Ectodermal cell (in vitro differentiated cells): ENCODE data around the gene SORBS2.
A peak's percentile ranks its signal among the peaks of the same experiment; 100 is the strongest.

ENCODE experiments used
- H3K27ac ChIP-seq: 2 replicates; pipeline ENCODE4 v1.7.0; 2013; ENCODE audit warnings: mild to moderate bottlenecking, low read depth, low read length; ENCODE audit not compliant: insufficient read depth, poor library complexity, severe bottlenecking
- H3K27me3 ChIP-seq: 2 replicates; pipeline ENCODE4 v1.7.0; 2013; ENCODE audit warnings: mild to moderate bottlenecking, low read length; ENCODE audit not compliant: insufficient read depth, control insufficient read depth, poor library complexity, severe bottlenecking
- H3K36me3 ChIP-seq: one replicate; pipeline ENCODE4 v1.7.0; 2013; ENCODE audit warnings: low read length; ENCODE audit not compliant: control insufficient read depth, insufficient read depth
- H3K4me1 ChIP-seq: one replicate; pipeline ENCODE4 v1.7.0; 2013; ENCODE audit warnings: low read length; ENCODE audit not compliant: control insufficient read depth, insufficient read depth
- H3K4me3 ChIP-seq: 2 replicates; pipeline ENCODE4 v1.7.0; 2013; ENCODE audit warnings: low read depth, low read length, control low read depth; ENCODE audit not compliant: insufficient read depth
- H3K9me3 ChIP-seq: 2 replicates; pipeline ENCODE4 v1.7.0; 2013; ENCODE audit warnings: mild to moderate bottlenecking, low read length, moderate library complexity; ENCODE audit not compliant: control insufficient read depth
- WGBS, 2 experiments: methylation state at CpG; one replicate each; pipeline ENCODE4 v1.1.7; 2013; ENCODE audit warnings: missing lambda C conversion rate in 2 of 2; 5-methylcytosine and 5-hydroxymethylcytosine counted together

The SORBS2 gene

GRCh38 chr4:185538806-185539205 lies 273.2 kb downstream of the SORBS2 start:
- 69 to 78% methylated on average over 1 of the region's 1 CpG for WGBS, 2 experiments
- no peak overlapping the region for H3K27ac ChIP-seq
- peaks cover 31% of the 10 kb centered on the region for H3K27me3 ChIP-seq
- H3K36me3 ChIP-seq, result no peaks in the 10 kb centered on the region
- no peaks in the 10 kb centered on the region for H3K9me3 ChIP-seq
- peaks cover 6% of the 10 kb centered on the region for H3K4me1 ChIP-seq
- H3K4me3 ChIP-seq, result no peak overlapping the region

- Histone ChIP-seq H3K4me1 (peaks cover 6% of the 10 kb centered on the region), H3K27ac (no peak overlapping the region), H3K27me3 (peaks cover 40% of the 10 kb centered on the region), H3K36me3 (no peaks in the 10 kb centered on the region), H3K4me3 (no peak overlapping the region), H3K9me3 (no peaks in the 10 kb centered on the region)
- 70 to 80% methylated on average over 2 to 4 of the region's 4 CpGs for WGBS, 2 experiments
Measured at GRCh38 chr4:185536411-185536709, 275.6 kb downstream of the SORBS2 start.

- no peaks in the 10 kb centered on the region for H3K36me3 ChIP-seq
- H3K27me3 ChIP-seq, result peaks cover 40% of the 10 kb centered on the region
- H3K4me3 ChIP-seq, result peak overlapping the region; percentile 50
- H3K9me3 ChIP-seq, result no peaks in the 10 kb centered on the region
- 15 to 16% methylated on average over 28 to 32 of the region's 32 CpGs for WGBS, 2 experiments
- peaks cover 6% of the 10 kb centered on the region for H3K4me1 ChIP-seq
- no peak overlapping the region for H3K27ac ChIP-seq
Measured at GRCh38 chr4:185535612-185536410, 276.2 kb downstream of the SORBS2 start.
